Measurements from ENCODE around the gene VEZF1. TPM values are rescaled to one million over a fixed set of nuclear protein-coding genes. Genes with fewer than 3 reads are reported as not detected.

VEZF1 gene
- total RNA-seq, 4 donors from 2014 or later = 45.1 to 50.6 (median 47.6) TPM

DNA sequence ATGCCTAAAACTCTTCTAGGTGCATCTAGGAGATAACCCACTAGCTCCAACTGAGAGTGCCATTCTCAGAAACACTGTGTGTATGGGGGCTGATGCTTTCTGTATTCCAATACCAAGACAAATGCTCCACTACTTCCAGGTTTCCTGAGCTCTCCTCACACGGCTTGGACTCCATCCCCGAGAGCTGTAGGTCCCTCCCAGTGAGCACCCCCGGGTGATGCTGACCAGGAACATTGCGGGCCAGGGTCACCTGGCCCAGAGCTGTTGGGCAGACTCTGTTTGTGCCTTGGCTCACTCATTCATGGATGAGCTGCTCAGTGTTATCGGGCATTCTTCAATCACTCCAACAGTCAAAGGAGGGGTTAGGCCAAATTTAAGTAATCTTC is 39.9 kb downstream of the VEZF1 start:
- DNase-seq (ENCODE audit: low spot score) (no peak), ATAC-seq (ENCODE audit: low FRiP score) (peak; percentile 31)
- TF ChIP-seq, protein P1, sequence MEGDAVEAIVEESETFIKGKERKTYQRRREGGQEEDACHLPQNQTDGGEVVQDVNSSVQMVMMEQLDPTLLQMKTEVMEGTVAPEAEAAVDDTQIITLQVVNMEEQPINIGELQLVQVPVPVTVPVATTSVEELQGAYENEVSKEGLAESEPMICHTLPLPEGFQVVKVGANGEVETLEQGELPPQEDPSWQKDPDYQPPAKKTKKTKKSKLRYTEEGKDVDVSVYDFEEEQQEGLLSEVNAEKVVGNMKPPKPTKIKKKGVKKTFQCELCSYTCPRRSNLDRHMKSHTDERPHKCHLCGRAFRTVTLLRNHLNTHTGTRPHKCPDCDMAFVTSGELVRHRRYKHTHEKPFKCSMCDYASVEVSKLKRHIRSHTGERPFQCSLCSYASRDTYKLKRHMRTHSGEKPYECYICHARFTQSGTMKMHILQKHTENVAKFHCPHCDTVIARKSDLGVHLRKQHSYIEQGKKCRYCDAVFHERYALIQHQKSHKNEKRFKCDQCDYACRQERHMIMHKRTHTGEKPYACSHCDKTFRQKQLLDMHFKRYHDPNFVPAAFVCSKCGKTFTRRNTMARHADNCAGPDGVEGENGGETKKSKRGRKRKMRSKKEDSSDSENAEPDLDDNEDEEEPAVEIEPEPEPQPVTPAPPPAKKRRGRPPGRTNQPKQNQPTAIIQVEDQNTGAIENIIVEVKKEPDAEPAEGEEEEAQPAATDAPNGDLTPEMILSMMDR (IDR thresholded peaks at IDR 0.05) = no peak

DNA sequence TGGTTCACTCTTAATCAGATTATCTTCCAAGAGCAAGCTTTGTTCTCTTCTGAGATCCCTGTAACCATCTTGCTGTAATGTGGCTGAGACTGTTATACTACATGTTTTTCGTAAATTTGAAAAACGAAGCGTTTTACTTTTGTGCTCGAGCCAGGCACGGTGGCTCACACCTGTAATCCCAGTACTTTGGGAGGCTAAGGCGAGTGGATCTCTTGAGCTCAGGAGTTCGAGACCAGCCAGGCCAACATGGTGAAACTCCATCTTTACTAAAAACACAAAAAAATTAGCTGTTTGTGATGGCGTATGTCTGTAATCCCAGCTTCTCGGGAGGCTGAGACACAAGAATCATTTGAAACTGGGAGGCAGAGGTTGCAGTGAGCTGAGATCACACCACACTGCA is 40.7 kb downstream of the VEZF1 start:
- TF ChIP-seq, protein P1 (IDR thresholded peaks at IDR 0.05) = no peak
- DNase-seq (ENCODE audit: low spot score) = no peak
- no peak for ATAC-seq (ENCODE audit: low FRiP score)

DNA sequence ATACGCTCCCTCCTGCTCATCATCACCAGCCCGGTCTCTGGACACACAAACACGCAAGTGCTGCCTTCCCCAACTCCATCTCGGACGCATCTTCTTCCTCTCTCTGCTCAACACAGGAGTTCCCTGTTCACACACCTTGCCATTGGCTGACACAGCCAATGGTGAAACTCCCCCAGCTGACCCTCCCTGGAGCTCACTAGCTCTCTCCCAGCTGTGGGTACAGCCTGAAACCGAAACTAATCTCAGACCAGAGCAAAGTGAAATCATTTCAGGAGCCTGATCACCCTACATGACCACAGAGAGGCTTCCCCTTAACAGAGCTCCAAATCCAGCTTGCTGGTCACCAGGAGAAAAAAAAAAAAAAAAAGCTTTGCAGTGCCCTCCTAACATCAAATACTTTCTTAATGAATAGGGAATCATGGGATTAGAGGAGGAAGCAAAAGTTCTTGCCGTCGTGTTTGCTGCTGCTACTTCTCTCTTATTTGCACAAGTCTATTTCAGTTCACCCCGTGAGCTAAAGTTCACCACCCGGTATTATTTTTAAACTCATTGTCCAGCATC is 41.2 kb downstream of the VEZF1 start:
- no peak for DNase-seq (ENCODE audit: low spot score)
- ATAC-seq (ENCODE audit: low FRiP score) = peak; percentile 49

DNA sequence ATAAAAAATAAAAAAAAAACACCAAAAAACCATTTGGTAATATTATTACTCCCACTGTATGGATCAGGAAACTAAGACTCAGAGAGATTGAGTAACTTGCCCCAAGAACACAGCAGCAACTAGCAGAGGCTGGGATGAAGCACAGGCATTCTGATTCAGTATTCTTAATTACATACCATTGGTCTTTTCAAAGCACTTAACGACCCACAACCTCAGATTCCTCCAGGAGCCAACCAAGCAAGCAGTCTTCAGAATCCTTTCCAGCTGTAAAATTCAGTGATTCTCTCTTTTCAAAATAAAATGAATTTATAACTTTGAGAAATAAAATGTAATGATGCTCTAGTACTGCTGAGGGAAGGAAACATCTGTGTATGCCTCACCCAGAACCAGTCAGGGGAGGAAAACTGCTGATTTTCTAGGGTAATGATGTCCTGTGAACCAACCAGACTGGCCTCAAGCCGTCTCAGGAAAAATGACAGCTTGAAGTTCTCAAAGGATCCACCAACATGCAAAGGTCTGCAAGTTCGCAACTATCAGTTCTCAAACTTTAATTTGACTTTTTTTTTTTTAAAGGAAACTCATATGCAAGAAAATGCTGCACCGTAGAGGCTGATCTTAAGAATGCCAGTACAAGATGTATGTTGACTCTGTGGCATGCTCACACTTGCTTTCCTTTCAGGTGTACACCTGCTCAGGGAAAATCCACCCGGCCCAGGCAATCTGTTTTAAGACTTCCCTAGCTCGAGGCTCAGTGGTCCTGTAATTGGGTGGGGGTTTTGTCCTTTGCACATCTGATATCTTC is 41.9 kb downstream of the VEZF1 start:
- peak; percentile 2 for ATAC-seq (ENCODE audit: low FRiP score)
- TF ChIP-seq, protein P1 (IDR thresholded peaks at IDR 0.05) = no peak
- no peak for DNase-seq (ENCODE audit: low spot score)

More for the DNA sequence above, 41.2 kb downstream of the VEZF1 start:
- TF ChIP-seq, protein P1 (IDR thresholded peaks at IDR 0.05) = no peak

DNA sequence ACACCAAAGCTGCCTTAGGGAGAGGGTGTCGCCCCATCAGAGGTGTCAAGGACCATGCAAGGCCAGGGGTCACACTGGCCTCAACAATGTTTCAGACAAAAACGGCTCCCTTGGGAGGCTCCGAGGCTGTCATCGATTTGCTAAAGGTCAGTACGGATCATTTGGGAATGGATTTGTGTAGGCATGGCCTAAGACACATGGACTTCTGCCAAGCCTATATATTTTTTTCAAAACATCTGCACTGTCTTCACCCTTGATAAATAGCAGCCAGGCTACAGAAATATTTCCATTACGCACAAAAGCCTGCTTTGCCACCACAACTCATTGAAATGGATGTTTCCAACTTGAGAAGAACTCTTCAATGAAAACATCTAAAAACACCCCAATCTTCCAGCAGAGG is 43.1 kb downstream of the VEZF1 start:
- DNase-seq (ENCODE audit: low spot score) (no peak), ATAC-seq (ENCODE audit: low FRiP score) (no peak)
- TF ChIP-seq, protein P1 (IDR thresholded peaks at IDR 0.05) = no peak

DNA sequence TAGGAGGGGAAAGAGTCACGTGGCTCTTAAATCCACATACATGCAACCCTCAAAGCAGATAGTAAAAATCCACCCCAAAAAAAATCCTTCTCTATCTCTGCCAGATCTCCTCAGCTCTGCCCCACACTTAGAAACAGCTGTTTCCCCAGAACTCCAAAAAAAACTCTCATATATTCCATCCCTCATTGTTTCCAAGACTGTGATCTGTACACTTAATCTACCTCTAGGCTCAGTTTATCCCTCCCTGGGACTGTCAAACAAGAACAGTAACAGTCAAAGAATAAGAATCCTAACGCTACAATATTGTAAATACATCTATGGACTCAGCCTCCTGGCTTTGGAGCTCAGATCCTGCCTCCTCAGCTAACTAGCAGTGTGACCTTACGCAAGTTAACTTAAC is 44.4 kb downstream of the VEZF1 start:
- TF ChIP-seq, protein P1 (IDR thresholded peaks at IDR 0.05) = no peak
- DNase-seq (ENCODE audit: low spot score) (no peak), ATAC-seq (ENCODE audit: low FRiP score) (no peak)

DNA sequence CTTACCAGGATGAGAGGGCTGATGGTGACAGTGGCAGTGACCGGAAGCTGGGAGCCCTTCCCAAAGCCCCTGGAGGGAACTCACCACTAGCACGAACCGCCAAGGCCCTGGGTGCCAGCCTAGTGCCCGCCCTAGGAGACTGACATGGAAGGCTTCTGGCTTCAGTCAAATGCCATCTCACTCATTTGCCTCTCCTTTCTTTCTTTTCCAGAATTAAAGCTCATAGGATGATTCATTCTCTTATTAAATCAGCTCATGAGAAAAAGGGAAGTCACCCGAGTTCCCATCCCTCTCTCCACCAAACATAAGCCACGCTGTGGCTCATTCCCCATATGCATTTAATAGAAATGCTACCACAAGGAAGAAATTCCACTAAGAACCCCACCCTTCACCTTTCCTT is 44.9 kb downstream of the VEZF1 start:
- ATAC-seq (ENCODE audit: low FRiP score) = peak; percentile 35
- no peak for DNase-seq (ENCODE audit: low spot score)
- TF ChIP-seq, protein P1 (IDR thresholded peaks at IDR 0.05) = no peak
